ENCODE results near the gene PAX2.
"Not testable (repeated sequence)": the region's sequence is repeated elsewhere in the genome, so short reads cannot be mapped to it uniquely, and the experiment has no call there.

The PAX2 gene

DNA sequence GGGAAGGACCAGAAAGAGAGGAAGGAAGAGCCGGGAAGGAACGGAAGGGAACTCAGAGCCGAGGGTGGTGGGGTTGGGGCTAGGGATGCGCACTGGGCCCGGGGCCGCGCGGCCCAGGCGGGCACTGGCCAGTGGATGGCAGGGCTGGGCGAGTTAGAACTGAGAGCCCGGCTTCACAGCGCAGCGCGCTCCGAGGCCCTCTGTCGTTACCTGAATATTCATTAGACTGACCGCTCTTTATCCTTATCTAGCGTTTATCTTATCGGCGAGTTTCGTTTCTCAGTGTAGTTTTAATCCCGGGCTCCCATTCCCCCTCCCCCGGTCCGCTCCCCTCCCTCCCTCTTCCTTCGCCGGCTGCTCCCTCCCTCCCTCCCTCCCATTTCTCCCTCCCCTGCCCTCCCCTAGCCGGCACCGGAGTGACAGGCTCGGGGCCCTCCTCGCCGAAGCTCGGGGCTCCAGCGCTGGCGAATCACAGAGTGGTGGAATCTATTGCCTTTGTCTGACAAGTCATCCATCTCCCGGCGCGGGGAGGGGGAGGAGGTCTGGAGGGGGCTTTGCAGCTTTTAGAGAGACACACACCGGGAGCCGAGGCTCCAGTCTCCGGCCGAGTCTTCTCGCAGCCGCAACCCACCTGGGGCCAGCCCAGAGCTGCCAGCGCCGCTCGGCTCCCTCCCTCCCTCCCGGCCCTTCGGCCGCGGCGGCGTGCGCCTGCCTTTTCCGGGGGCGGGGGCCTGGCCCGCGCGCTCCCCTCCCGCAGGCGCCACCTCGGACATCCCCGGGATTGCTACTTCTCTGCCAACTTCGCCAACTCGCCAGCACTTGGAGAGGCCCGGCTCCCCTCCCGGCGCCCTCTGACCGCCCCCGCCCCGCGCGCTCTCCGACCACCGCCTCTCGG, at the start of gene PAX2:
TSS of gene PAX2 (plus strand) at position 596 of the 895 bp plus-strand sequence. CDS start 679 bp downstream, outside the sequence.
- no peak for DNase-seq

DNA sequence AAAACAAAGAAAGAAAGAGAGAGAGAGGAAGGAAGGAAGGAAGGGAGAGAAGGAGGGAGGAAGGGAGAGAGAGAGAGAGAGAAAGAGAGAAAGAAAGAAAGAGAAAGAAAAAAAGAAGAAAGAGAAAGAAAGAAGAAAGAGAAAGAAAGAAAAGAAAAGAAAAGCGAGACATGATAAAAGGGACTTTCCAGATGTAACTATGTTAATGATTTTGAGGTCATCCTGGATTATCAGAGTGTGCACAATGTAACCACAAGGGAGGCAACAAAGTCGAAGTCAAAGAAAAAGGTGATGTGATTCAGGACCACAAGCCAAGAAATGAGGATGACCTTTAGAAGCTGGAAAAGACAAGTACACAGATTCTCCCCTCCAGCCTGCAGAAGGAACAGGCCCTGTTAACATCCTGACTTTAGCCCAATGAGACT, 48.9 kb upstream of the PAX2 start:
- DNase-seq: no peak

DNA sequence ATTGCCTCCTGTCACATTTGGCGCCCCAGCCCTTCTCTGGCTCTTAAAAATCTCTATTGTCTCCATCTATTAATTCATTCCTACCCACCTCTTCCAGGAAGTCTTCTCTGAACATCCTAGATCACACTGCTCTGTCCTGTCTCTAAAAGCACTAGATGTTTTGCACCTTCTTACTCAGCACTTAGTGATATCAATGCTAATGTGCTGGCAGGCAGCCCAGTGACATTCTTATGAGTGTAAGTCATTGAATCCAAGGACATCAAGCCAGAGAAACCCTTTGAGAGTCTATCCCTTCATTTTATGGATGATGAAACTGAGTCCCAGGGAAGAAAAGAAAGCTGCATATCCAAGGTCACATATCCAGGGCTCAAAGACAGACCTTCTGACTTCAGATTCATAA, 48.3 kb upstream of the PAX2 start:
- DNase-seq: peak; percentile 81

DNA sequence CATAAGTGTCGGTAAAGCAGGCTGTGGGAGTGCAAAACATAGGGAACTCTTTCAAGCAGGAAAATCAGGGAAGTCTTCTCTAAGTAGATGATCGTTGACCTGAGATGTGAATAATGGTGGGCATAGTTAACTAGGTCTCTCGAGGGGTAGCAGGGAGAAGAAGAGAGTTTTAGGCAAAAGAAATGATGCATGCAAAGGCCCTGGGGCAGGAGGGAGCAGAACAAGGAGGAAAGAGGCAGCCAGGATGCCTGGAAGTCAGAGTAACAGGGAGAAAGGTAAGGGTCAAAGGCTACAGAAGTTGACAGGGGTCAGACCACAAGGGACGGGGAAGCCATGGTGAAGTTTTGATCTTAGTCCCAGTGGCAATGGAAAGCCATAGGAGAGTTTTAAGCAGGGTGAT, 47.8 kb upstream of the PAX2 start:
- no peak for DNase-seq

DNA sequence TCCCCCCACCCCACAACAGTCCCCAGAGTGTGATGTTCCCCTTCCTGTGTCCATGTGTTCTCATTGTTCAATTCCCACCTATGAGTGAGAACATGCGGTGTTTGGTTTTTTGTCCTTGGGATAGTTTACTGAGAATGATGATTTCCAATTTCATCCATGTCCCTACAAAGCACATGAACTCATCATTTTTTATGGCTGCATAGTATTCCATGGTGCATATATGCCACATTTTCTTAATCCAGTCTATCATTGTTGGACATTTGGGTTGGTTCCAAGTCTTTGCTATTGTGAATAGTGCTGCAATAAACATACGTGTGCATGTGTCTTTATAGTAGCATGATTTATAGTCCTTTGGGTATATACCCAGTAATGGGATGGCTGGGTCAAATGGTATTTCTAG, 43.7 kb upstream of the PAX2 start:
- DNase-seq: not testable (repeated sequence)

DNA sequence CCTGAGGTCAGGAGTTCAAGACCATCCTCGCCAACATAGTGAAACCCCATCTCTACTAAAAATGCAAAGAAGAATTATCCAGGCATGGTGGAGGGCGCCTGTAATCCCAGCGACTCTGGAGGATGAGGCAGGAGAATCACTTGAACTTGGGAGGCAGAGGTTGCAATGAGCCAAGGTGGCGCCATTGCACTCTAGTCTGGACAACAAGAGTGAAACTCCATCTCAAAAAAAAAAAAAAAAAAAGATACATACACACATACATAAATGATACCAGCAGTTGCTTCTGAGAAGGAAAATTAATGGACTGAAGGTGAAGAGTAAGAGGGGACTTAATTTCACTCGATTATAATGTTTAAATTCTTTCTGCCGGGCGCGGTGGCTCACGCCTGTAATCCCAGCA, 40.2 kb upstream of the PAX2 start:
- no peak for DNase-seq

DNA sequence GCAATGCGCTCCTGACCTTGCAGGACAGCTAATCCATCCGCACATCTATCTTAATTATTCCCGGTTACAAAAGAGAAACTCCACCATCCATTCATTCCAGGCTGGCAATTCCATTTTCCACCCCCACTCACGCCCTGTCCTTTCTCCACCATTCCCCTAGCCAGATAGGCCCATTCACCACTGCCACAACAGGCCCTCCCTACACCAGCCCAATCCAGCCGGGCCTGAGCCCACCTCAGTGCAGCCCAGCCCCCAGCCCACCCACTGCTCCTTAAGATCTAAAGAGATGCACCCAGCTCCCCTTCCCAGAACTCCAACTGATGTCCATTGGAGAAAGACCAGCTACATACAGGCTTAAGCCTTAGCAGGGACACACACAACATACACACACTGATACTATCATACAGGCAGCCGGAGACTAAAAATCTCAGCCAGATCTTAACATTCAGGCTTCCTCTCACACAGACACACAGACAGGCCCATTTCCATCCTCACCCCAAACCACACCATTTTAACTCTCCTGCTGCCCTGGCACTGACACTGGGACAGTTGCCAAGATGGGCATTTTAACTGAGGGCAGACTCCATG, 38.0 kb upstream of the PAX2 start:
- DNase-seq: no peak

DNA sequence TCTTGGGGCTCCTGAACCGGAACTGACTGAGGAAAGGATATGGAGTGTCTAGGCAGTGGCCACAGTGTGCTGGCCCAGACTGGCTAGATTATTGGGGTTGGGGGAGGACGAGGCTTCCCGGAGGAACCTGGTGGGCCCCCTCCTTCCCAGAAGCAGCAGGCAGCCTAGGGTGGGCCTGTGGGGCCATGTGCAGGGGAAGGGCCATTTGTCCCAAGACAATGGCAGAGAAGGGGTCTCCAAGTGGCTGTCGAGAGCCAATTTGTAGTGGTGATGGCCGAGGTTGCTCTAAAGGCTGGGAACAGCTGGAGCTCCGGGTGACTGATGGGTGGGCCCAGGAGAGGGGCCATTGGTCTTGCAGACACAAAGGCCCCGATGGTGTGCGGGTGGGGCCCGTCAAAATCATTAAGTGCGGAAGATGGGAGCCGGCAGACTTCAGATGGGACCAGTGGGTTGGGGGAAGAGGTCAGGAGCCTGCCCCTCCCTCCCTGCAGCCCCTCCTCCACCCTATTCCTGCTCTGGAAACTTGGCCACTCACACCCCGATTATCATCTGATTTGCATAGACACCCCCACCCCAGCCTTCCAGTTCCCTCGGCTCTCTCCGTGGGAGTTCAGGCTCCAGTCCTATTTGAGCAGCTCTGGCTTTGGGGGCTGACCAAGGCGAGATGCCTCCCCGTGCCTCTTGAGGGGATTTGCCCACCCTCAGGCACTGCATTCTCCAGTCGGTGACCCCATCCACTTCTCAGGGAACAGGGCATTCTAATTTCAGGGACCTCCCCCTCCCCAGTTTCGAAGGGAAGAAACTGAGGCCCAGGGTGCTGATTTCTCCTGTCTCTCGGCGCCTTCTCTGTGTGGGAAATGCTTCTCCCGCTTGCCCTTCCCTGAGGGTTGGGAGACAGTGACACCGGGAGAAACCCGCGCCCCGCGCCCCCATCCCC, 36.0 kb upstream of the PAX2 start:
- DNase-seq: no peak

DNA sequence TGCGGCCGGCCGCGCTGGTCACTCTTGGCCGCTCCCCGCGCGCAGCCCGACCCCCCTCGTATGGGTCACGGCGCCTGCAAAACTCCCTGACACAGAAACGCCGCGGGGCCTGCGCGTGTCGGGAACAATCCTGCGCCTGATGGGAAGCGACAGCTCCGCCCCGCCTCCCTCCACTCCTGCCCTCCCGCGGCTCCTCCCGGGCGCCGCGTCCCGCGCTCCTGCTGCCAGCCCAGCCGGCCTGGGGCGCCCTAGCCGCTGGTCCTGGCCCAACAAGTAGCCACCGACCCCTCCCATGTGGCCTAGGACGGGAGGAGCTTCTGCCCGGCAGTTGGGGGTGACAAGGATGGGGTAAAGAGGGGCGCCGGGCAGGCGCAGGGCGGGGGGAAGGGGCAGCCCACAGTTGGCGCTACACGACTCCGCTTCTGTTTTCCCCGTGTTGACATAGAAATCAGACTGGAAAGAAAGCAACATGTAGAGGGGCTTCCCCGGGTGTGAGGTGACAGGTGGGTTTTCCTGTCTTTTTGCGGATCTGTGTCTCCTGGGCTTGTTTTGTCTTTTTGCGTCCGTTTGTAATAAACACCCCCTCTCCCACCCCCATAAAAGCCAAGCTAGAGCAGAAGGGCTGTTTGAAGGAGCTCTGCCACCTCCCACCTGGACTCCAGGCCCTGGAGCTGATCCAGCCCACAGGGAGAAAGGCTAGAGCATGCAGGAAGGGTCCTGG, 35.1 kb upstream of the PAX2 start:
- peak; percentile 18 for DNase-seq

DNA sequence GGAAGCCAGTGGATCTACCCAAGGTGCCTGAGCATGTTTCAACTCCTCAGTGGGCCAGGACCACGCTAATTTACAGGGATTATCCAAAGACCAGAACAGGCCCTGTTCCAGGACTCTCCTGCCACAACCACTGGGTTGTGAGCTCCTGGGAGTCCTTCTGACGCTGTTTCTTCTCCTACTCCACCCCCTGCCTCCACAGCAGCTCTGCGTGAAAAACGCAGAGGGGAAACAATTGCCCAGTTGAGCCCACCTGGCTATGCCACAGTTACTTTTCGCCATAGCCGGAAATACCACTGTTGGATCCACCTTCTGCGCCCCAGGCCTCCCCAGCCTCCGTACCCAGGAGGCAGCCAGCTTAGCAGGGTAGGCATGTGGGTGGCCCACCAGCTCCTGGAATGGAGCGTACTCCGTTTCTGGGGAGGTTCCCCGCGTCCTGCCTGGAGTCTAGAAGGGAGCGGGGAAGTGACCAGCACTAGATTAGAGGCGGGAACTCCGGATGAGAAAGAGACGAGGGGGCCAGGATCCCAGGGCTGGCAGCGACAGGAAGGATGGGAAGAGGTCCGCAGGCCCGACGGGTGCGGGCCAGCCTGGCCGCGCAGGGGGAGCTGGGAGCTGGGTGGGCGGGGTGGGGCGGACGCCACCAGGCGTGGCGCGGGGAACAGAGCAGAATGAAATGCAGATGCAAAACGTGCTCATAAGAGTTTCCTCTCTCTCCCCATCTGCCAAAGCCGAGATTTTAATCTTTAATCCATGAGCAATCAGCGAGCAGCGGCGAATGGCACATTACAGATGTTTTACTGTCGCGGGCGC, 32.1 kb upstream of the PAX2 start:
- no peak for DNase-seq

DNA sequence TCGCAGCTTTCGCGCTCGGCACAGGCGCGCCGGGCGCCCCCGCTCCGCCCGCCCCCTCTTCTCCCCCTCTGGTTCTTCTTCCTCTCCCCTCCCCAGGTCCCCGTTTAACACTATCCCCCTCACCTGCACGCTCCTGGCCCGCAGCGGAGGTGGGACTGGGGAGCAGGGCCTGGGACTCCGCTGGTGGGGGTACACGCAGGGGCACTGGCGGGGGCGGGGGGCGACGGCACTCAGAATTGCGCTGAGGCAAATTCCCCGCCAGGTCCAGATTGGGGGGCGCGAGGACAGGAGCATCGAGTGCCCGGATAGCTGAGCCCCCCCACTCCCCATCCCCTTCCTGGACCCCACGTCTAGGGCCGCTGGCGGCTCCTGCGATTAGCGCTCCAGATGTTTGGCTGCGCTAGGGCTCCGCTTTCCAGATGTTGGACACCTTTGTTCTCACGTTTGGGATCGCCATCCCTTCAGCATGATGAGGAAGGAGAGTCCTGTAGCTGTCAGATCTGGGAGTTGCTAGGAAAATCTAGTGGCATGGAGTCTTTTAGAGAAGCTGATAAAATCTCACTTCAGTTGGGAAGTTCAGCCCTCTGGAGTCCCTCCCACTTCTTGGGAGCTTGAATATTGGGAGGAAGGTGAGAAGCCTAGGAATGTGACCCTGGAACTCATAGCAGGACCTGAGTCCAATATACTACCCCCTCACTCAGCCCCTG, 31.4 kb upstream of the PAX2 start:
- DNase-seq: no peak

DNA sequence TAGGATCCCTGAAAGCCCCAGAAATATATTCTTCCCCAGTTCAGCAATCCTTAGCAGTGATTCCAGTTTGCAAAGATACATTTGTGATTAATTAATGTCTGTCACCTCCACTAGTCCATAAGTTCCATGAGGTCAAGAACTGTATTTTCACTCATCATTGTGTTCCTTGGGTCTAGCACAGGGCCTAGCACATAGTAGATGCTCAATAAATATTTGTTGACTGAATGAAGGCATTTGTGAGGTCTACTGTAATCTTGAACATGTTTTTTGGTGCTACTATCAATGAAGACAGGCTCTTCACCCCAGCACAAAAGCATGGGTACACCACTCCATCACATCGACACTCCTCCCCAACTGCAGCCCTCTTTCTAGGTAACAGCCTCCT, 30.8 kb upstream of the PAX2 start:
- no peak for DNase-seq

DNA sequence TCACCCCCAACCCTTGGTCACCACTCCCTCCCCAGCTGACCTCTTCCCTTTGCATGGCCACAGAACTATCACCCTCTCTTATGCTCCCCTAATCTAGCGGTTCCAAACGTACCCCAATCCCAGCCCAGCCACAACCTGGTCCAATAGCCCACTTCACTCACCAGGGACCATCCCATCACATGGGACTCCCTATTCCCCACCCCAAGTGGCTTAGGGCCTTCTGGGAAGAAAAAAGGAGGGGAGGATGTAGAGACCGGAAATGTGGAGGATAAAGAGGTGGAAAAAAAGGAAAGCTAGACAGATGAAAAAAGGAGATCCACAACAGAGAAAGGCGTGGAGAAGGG, 30.3 kb upstream of the PAX2 start:
- DNase-seq: no peak

DNA sequence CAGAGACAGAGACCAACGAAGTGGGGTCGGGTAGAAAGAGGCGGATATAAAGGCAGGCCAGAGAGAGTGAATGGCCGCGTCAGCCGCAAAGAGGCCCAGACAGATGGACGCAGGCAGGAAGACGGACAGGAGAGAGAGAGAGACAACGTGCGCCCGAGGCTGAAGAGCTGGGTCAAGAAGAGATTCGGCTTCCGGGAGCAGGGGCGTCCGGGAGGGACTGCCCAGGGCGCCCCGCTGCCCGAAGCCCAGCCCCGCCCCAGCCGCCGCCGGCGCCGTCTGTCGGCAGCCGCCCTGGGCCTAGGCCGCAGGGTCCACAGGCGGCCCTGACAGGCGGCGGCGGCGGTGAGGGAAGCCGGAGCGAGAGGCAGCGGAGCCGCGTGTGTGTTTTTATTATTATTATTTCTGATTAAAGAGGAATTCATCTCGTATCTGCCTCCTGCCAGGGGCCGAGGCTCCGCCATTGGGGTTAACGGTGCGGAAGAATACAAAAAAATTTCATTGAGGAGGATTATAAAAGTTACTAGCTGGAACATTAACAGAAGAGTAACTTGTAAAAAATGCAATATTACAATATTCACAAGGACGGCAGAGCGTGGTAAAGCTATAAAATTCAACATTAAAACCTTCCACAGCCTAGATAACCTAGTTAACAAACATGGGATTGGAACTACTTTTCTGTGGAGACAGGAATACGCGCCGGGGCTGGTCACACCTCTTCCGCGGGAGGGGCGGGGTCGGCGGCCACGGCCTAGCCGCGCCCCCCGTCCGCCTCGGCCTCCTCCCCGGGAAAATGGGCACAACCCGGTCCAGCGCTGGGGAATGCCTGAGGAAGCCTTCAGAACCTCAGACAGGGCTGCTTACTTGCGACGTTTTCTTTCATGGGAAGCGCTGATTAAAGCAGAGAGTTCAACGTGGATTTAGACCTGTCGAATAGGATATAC, 29.7 kb upstream of the PAX2 start:
- DNase-seq: no peak

DNA sequence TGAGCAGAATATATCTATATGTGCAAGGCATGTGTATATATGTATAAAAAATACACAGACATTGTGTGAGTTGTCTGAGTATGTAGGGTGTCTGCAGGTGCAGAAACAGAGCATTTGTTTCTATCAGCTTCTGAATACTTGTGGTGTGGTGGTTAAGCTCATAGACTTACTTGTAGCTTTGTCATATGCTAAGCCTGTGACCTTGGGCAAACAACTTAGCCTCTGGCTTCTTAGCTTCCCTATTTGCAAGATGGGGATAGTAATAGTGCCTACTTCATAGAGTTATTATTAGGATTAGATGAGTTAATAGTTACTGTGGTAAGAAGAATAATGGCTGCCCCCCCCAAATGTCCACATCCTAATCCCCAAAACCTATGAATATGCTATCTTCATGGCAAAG, 28.2 kb upstream of the PAX2 start:
- DNase-seq: no peak

DNA sequence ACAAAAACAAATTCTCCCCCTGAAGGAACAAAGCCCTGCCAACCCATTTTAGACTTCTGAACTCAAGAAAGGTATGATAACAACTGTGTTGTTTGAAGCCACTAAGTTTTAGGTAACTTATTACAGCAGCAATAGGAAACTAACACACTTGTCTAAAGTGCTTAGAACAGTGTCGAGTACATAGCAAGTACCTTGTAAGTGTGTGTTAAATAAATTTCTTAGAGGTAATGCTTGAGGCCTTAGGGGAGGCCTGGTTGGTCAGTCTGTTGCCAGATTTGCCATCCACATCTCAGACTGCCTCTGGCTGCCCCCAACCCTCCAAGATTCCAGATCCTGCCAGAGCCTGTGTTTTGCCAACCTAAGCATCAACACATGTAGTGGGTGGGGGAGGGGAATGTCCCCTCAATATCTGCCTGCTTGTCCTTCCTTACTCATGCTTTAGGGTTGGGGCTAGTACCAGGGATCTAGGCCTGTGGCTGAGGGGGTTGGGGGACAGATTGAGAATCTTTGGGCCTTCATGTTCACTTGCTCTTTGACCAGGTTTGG, 27.1 kb upstream of the PAX2 start:
- DNase-seq: no peak

DNA sequence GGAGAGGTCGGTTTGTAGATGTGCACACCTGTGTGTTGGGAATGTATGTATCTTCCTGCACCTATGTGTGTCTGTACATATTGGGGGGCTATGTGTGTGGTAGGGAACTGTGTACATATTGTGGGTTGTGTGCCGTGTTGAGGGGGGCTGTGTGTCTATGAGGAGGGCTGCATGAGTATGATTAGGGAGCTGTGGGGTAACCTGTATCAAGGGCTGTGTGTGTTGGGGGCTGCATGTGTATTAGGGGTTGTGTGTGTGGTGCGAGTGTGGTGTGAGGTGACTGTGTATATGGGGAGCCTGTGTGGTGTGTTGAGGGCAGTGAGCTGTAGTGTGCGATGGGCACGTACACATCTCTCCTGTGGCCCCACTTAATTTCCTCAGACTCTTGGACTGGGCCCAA, 22.2 kb upstream of the PAX2 start:
- DNase-seq: no peak

DNA sequence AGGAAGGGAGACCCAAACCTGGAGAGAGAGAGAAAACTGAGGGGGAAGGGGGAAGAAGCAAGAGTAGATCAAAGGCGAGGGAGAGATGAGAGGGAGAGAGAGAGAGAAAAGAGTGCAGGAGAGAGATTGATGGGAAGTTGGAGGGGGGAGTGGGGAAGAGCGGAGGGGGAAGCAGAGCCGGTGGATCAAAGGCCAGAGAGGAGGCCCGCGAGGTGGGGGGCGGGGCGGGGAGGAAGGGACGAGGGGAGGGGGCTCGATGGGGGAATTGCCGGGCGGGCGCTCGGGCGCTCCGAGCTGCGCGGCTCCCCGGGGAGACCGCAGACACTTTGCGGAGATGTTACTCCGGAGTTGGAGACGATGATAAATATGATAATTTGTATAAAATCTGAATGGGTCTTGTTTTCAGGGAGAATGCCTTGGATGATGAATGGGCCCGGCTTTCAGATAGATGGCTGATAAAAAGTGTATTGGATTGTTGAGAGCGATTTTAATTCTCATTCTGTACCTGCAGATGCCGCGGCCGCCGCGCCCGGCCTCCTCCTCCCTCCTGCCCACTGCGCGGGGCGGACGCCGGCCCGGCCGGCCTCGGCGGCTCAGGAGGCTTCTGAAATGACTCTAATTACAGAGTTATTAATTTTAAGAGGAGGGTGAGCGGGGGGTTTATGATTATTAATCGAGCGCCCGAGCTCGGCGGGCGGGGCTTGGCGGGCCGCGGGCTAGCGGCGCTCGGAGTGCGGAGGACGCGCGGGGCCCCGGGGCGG, 21.4 kb upstream of the PAX2 start:
- no peak for DNase-seq

DNA sequence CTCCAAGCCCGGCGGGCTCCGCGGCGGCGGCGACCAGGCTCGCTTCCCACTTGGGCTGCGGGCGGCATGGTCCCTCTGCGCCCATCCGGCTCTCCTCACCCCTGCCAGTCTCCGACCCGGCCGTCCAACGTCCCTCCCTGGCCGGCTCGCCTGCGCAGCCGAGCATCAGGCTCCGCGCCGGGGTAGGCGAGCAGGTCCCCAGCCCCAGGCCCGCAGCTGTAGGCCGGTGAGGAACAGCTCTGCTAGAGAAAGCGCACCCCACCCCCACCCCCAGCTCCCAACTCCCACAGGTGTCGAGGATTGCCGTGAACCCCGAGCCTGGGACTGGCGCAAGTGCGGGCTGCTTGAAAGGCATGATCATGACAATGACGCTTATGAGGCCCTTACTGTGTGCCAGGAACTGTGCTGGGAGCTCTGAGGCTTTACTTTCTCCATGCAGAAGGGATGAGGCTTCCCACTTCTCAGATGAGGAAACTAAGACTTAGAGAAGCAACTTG, 20.8 kb upstream of the PAX2 start:
- no peak for DNase-seq
